K562 treated with DMSO at 1 percent for 12 hours (cell line): ENCODE results near the gene TENT4A. TPM values are rescaled to one million over a fixed set of nuclear protein-coding genes. Genes with fewer than 3 reads are reported as not detected.

Experiments used
- total RNA-seq: library from RNA; unstranded; fragments of 300-600 nt; gene quantifications from 2 replicates; pipeline ENCODE4 v1.2.3, GENCODE V29; 2022; ENCODE audit not compliant: insufficient read depth

TENT4A gene
- total RNA-seq: 4.4 and 21.3 TPM in 2 replicates

DNA sequence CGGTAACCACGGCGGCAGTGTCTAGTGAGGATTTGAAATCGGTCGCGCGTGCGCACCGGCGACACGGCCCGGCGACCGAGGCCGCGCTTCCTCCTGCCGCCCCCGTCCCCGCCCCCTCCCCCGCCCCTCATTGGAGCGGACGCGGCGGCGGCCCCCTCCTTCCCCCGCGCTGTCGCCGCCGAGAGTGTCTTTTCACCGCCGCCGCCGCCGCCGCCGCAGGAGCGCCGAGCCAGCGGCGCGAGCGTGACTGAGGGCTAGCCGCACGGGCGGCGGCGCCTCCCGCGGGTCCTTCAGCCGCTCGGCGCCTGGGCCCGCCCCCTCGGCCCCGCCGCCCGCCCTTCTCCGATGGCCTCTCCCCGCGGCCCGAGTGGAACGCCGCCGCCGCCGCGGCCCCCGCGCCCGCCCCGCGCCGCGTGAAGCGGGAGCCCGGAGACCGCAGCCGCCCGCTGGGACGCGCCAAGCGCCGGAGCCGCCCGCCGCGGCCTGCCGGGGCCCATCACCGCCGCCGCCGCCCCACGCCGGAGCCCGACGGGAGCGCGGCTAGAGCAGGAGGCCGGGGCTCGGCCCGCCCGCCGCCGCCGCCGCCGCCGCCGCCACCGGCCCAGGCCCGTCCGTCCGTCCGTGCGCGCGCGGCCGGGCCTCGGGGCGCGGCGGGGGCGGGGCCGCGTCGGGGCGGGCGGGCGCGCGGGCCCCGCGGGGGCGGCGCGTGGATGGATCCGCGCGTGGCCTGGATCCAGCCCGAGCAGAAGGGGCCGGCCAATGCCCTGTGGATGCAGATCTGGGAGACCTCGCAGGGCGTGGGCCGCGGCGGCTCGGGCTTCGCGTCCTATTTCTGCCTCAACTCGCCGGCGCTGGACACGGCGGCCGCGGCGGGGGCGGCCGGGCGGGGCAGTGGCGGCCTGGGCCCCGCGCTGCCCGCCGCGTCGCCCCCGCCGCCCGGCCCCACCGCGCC, at the start of gene TENT4A:
TSS of gene TENT4A (plus strand) at position 159 of the 952 bp plus-strand sequence. CDS start at position 711, 552 bp downstream.

Other genes with a start within 250 kb of the TENT4A start
- 30.3 and 51.1 TPM in 2 replicates for gene NSUN2, start 80.4 kb upstream of the TENT4A start, total RNA-seq
- gene SRD5A1, start 80.0 kb upstream of the TENT4A start, total RNA-seq: 14.8 and 26.9 TPM in 2 replicates